Loucy (cell line): Measurements from ENCODE around the gene SLC22A23.

ENCODE experiments used
- H2AFZ ChIP-seq: fragments of 200-600 bp; sonication (generic); 2 replicates; pipeline ENCODE4 v1.6.0; 2016; ENCODE audit warnings: antibody characterized with exemption, mild to moderate bottlenecking, low read length, moderate library complexity
- H3F3A ChIP-seq: fragments of 200-600 bp; 2 replicates; pipeline ENCODE4 v1.6.0; 2016; ENCODE audit warnings: antibody characterized with exemption, low read depth, mild to moderate bottlenecking
- H3K27me3 ChIP-seq: fragments of 200-600 bp; sonication (generic); 2 replicates; pipeline ENCODE4 v1.6.1; 2014; ENCODE audit warnings: low read length, mild to moderate bottlenecking; ENCODE audit not compliant: insufficient read depth, poor library complexity, severe bottlenecking
- H3K36me3 ChIP-seq: fragments of 200-600 bp; sonication (generic); 2 replicates; pipeline ENCODE4 v1.6.1; 2016; ENCODE audit warnings: low read length; ENCODE audit not compliant: insufficient read depth
- H3K4me1 ChIP-seq: fragments of 200-600 bp; sonication (generic); 2 replicates; pipeline ENCODE4 v1.5.1; 2014; ENCODE audit warnings: low read length, mild to moderate bottlenecking; ENCODE audit not compliant: insufficient read depth, poor library complexity, severe bottlenecking
- H3K4me2 ChIP-seq: fragments of 200-600 bp; sonication (generic); 2 replicates; pipeline ENCODE4 v1.6.0; 2014; ENCODE audit warnings: antibody characterized with exemption, low read length, low read depth, mild to moderate bottlenecking; ENCODE audit not compliant: poor library complexity, severe bottlenecking
- H3K4me3 ChIP-seq: fragments of 200-600 bp; sonication (generic); 2 replicates; pipeline ENCODE4 v1.5.1; 2014; ENCODE audit warnings: low read length, mild to moderate bottlenecking, mixed read lengths; ENCODE audit not compliant: poor library complexity, severe bottlenecking
- H3K79me2 ChIP-seq: fragments of 200-600 bp; sonication (generic); 2 replicates; pipeline ENCODE4 v1.6.1; 2014; ENCODE audit warnings: low read length; ENCODE audit not compliant: insufficient read depth
- H3K9ac ChIP-seq: fragments of 200-600 bp; sonication (generic); 2 replicates; pipeline ENCODE4 v1.6.0; 2014; ENCODE audit warnings: mild to moderate bottlenecking, low read depth, low read length, moderate library complexity; ENCODE audit not compliant: poor library complexity, severe bottlenecking
- H3K9me2 ChIP-seq: fragments of 200-600 bp; sonication (generic); replicated peaks from 2 replicates; pipeline ENCODE4 v1.6.1; 2016; ENCODE audit warnings: low read depth, low read length, mixed read lengths
- H3K9me3 ChIP-seq: fragments of 200-600 bp; sonication (generic); 2 replicates; pipeline ENCODE4 v1.6.1; 2014; ENCODE audit warnings: mild to moderate bottlenecking, antibody characterized with exemption, low read length, low read depth; ENCODE audit not compliant: insufficient read depth
- H4K20me1 ChIP-seq: fragments of 200-600 bp; sonication (generic); 2 replicates; pipeline ENCODE4 v1.6.0; 2014; ENCODE audit warnings: antibody characterized with exemption, low read length, mild to moderate bottlenecking; ENCODE audit not compliant: insufficient read depth, poor library complexity, severe bottlenecking
- CTCF ChIP-seq: fragments of 200-600 bp; sonication (generic); conservative IDR thresholded peaks from 2 replicates; pipeline ENCODE4 v1.5.1; 2014; ENCODE audit warnings: mild to moderate bottlenecking, antibody characterized with exemption, low read length
- EZH2phosphoT487 ChIP-seq: fragments of 200-600 bp; IDR thresholded peaks from 2 replicates; pipeline ENCODE4 v1.6.1; 2018; ENCODE audit warnings: antibody characterized with exemption, mild to moderate bottlenecking, moderate library complexity, borderline replicate concordance

The SLC22A23 gene

GRCh38 chr6:3229566-3230178, 227.2 kb downstream of the SLC22A23 start:
- no peaks in the 10 kb centered on the region for H3K9me2 ChIP-seq
- H3K27me3 ChIP-seq = no peaks in the 10 kb centered on the region
- H3K4me1 ChIP-seq = no peaks in the 10 kb centered on the region
- no peaks in the 10 kb centered on the region for H3K36me3 ChIP-seq
- no peaks in the 10 kb centered on the region for H3K79me2 ChIP-seq
- no peak overlapping the region for H3K9ac ChIP-seq
- H3K4me2 ChIP-seq = no peak overlapping the region
- H3F3A ChIP-seq = no peaks in the 10 kb centered on the region
- no peaks in the 10 kb centered on the region for H3K9me3 ChIP-seq
- no peak overlapping the region for H2AFZ ChIP-seq
- TF ChIP-seq EZH2phosphoT487 (no peak), CTCF (no peak)
- no peak overlapping the region for H3K4me3 ChIP-seq
- H4K20me1 ChIP-seq = no peaks in the 10 kb centered on the region

GRCh38 chr6:3228771-3229565, 227.9 kb downstream of the SLC22A23 start:
- no peaks in the 10 kb centered on the region for H3K36me3 ChIP-seq
- no peaks in the 10 kb centered on the region for H4K20me1 ChIP-seq
- H3K4me1 ChIP-seq = no peaks in the 10 kb centered on the region
- no peak overlapping the region for H3K4me2 ChIP-seq
- no peaks in the 10 kb centered on the region for H3K27me3 ChIP-seq
- no peak overlapping the region for H3K4me3 ChIP-seq
- H3K9me2 ChIP-seq = no peaks in the 10 kb centered on the region
- H3K9ac ChIP-seq = no peak overlapping the region
- no peaks in the 10 kb centered on the region for H3K9me3 ChIP-seq
- TF ChIP-seq EZH2phosphoT487 = no peak
- TF ChIP-seq CTCF = no peak
- no peaks in the 10 kb centered on the region for H3K79me2 ChIP-seq
- H2AFZ ChIP-seq = no peak overlapping the region
- no peaks in the 10 kb centered on the region for H3F3A ChIP-seq

GRCh38 chr6:3228046-3228671, 228.7 kb downstream of the SLC22A23 start:
- no peak overlapping the region for H2AFZ ChIP-seq
- H3K36me3 ChIP-seq = no peaks in the 10 kb centered on the region
- H4K20me1 ChIP-seq = no peaks in the 10 kb centered on the region
- H3F3A ChIP-seq = no peaks in the 10 kb centered on the region
- H3K9ac ChIP-seq = no peak overlapping the region
- H3K9me3 ChIP-seq = no peaks in the 10 kb centered on the region
- H3K4me2 ChIP-seq = no peak overlapping the region
- no peaks in the 10 kb centered on the region for H3K4me1 ChIP-seq
- no peak overlapping the region for H3K4me3 ChIP-seq
- TF ChIP-seq EZH2phosphoT487 (no peak), CTCF (no peak)
- no peaks in the 10 kb centered on the region for H3K79me2 ChIP-seq
- H3K9me2 ChIP-seq = no peaks in the 10 kb centered on the region
- H3K27me3 ChIP-seq = no peaks in the 10 kb centered on the region
